COLO668 (cell line): ENCODE measurements around the gene NCR3LG1.
A peak's percentile ranks its signal among the peaks of the same experiment; 100 is the strongest.
"Not testable (repeated sequence)": the region's sequence is repeated elsewhere in the genome, so short reads cannot be mapped to it uniquely, and the experiment has no call there.

ENCODE experiments used
- DNase-seq: peaks from one replicate; lab custom pipeline; 2025; ENCODE audit not compliant: unreplicated experiment; lab: John Stamatoyannopoulos, UW

Gene NCR3LG1

GRCh38 chr11:17408641-17409040 lies 57.0 kb downstream of the NCR3LG1 start:
- peak; percentile 15 for DNase-seq

- no peak for DNase-seq
Measured at GRCh38 chr11:17410606-17411379, 59.2 kb downstream of the NCR3LG1 start.

- DNase-seq: no peak
Measured at GRCh38 chr11:17411418-17411817, 59.8 kb downstream of the NCR3LG1 start.

GRCh38 chr11:17412488-17413180 lies 61.0 kb downstream of the NCR3LG1 start:
- peak; percentile 29 for DNase-seq

- peak; percentile 92 for DNase-seq
Measured at GRCh38 chr11:17413414-17414316, 62.1 kb downstream of the NCR3LG1 start.

GRCh38 chr11:17414317-17414737 lies 62.7 kb downstream of the NCR3LG1 start:
- peak; percentile 84 for DNase-seq

GRCh38 chr11:17414992-17415391 lies 63.4 kb downstream of the NCR3LG1 start:
- no peak for DNase-seq

- DNase-seq: peak; percentile 24
Measured at GRCh38 chr11:17415523-17416104, 64.0 kb downstream of the NCR3LG1 start.

- no peak for DNase-seq
Measured at GRCh38 chr11:17416492-17416891, 64.9 kb downstream of the NCR3LG1 start.

GRCh38 chr11:17418444-17419081 lies 67.0 kb downstream of the NCR3LG1 start:
- DNase-seq: no peak

GRCh38 chr11:17421781-17422180 lies 70.2 kb downstream of the NCR3LG1 start:
- DNase-seq: no peak

GRCh38 chr11:17423533-17424310 lies 72.1 kb downstream of the NCR3LG1 start:
- DNase-seq: peak; percentile 73

- DNase-seq: not testable (repeated sequence)
Measured at GRCh38 chr11:17426233-17426632, 74.6 kb downstream of the NCR3LG1 start.
